Measurements from ENCODE around the gene MORN1. TPM values are rescaled to one million over a fixed set of nuclear protein-coding genes. Genes with fewer than 3 reads are reported as not detected.

Gene MORN1
- total RNA-seq, 1 experiment from 2014 or later = 6.2 TPM

GRCh38 chr1:2405588-2406295, 14.4 kb upstream of the MORN1 start:
- Histone ChIP-seq H3K4me1 (ENCODE audit: low read length) (no peaks in the 10 kb centered on the region), H3K79me2 (ENCODE audit: low read length) (no peaks in the 10 kb centered on the region), H3K27ac (ENCODE audit: low read length) (no peak overlapping the region), H4K20me1 (ENCODE audit: insufficient read depth, low read depth, low read length) (peaks cover 3% of the 10 kb centered on the region; the same call in 1 of the 2 replicates), H3K4me3 (ENCODE audit: low read length) (no peak overlapping the region), H3K27me3 (ENCODE audit: low read length) (no peaks in the 10 kb centered on the region), H3K36me3 (ENCODE audit: insufficient read depth, low read length) (peaks cover 15% of the 10 kb centered on the region), H3K4me2 (ENCODE audit: low read depth, low read length, poor library complexity, severe bottlenecking) (no peak overlapping the region), H3K9me3 (ENCODE audit: low read length) (no peaks in the 10 kb centered on the region), H3K9me2 (replicated peaks; ENCODE audit: insufficient read depth, low read length) (no peaks in the 10 kb centered on the region), H3K9ac (ENCODE audit: low read length) (no peak overlapping the region), H2AFZ (ENCODE audit: low read length) (no peak overlapping the region)
- DNase-seq = no peak

- Histone ChIP-seq H3K79me2 (ENCODE audit: low read length) (no peaks in the 10 kb centered on the region), H3K4me2 (ENCODE audit: low read depth, low read length, poor library complexity, severe bottlenecking) (no peak overlapping the region), H3K27me3 (ENCODE audit: low read length) (no peaks in the 10 kb centered on the region), H3K9me2 (replicated peaks; ENCODE audit: insufficient read depth, low read length) (no peaks in the 10 kb centered on the region), H2AFZ (ENCODE audit: low read length) (no peak overlapping the region), H4K20me1 (ENCODE audit: insufficient read depth, low read depth, low read length) (peaks cover 7% of the 10 kb centered on the region; the same call in 1 of the 2 replicates), H3K36me3 (ENCODE audit: insufficient read depth, low read length) (peaks cover 20% of the 10 kb centered on the region), H3K4me3 (ENCODE audit: low read length) (no peak overlapping the region), H3K4me1 (ENCODE audit: low read length) (no peaks in the 10 kb centered on the region), H3K9ac (ENCODE audit: low read length) (no peak overlapping the region), H3K27ac (ENCODE audit: low read length) (no peak overlapping the region), H3K9me3 (ENCODE audit: low read length) (no peaks in the 10 kb centered on the region)
- no peak for DNase-seq
Observed at GRCh38 chr1:2404890-2405511, 13.6 kb upstream of the MORN1 start.

- peaks cover 7% of the 10 kb centered on the region; the same call in 1 of the 2 replicates for H4K20me1 ChIP-seq (ENCODE audit: insufficient read depth, low read depth, low read length)
- no peak overlapping the region for H3K9ac ChIP-seq (ENCODE audit: low read length)
- H3K9me2 ChIP-seq (replicated peaks; ENCODE audit: insufficient read depth, low read length) = no peaks in the 10 kb centered on the region
- DNase-seq = no peak
- no peak overlapping the region for H3K27ac ChIP-seq (ENCODE audit: low read length)
- H3K9me3 ChIP-seq (ENCODE audit: low read length) = no peaks in the 10 kb centered on the region
- peaks cover 20% of the 10 kb centered on the region for H3K36me3 ChIP-seq (ENCODE audit: insufficient read depth, low read length)
- no peak overlapping the region for H2AFZ ChIP-seq (ENCODE audit: low read length)
- H3K79me2 ChIP-seq (ENCODE audit: low read length) = no peaks in the 10 kb centered on the region; the same call in 1 of the 2 replicates
- no peaks in the 10 kb centered on the region for H3K4me1 ChIP-seq (ENCODE audit: low read length)
- no peaks in the 10 kb centered on the region for H3K27me3 ChIP-seq (ENCODE audit: low read length)
- no peak overlapping the region for H3K4me2 ChIP-seq (ENCODE audit: low read depth, low read length, poor library complexity, severe bottlenecking)
- H3K4me3 ChIP-seq (ENCODE audit: low read length) = no peak overlapping the region
Observed at GRCh38 chr1:2404142-2404889, 13.0 kb upstream of the MORN1 start.

- Histone ChIP-seq H3K4me2 (ENCODE audit: low read depth, low read length, poor library complexity, severe bottlenecking) (no peak overlapping the region), H3K9me3 (ENCODE audit: low read length) (no peaks in the 10 kb centered on the region), H3K4me3 (ENCODE audit: low read length) (no peak overlapping the region), H3K27me3 (ENCODE audit: low read length) (no peaks in the 10 kb centered on the region), H3K9ac (ENCODE audit: low read length) (no peak overlapping the region), H3K4me1 (ENCODE audit: low read length) (no peaks in the 10 kb centered on the region), H2AFZ (ENCODE audit: low read length) (no peak overlapping the region), H3K36me3 (ENCODE audit: insufficient read depth, low read length) (peaks cover 20% of the 10 kb centered on the region), H3K9me2 (replicated peaks; ENCODE audit: insufficient read depth, low read length) (no peaks in the 10 kb centered on the region), H4K20me1 (ENCODE audit: insufficient read depth, low read depth, low read length) (peaks cover 13% of the 10 kb centered on the region; the same call in 1 of the 2 replicates), H3K79me2 (ENCODE audit: low read length) (no peaks in the 10 kb centered on the region; the same call in 1 of the 2 replicates), H3K27ac (ENCODE audit: low read length) (no peak overlapping the region)
- DNase-seq = no peak
Observed at GRCh38 chr1:2403273-2403672, 11.9 kb upstream of the MORN1 start.

GRCh38 chr1:2402420-2402819, 11.1 kb upstream of the MORN1 start:
- no peak overlapping the region for H2AFZ ChIP-seq (ENCODE audit: low read length)
- H3K9me2 ChIP-seq (replicated peaks; ENCODE audit: insufficient read depth, low read length) = no peaks in the 10 kb centered on the region
- H3K4me3 ChIP-seq (ENCODE audit: low read length) = no peak overlapping the region
- no peaks in the 10 kb centered on the region for H3K4me1 ChIP-seq (ENCODE audit: low read length)
- no peaks in the 10 kb centered on the region; the same call in 1 of the 2 replicates for H3K79me2 ChIP-seq (ENCODE audit: low read length)
- no peak overlapping the region for H3K27ac ChIP-seq (ENCODE audit: low read length)
- H3K4me2 ChIP-seq (ENCODE audit: low read depth, low read length, poor library complexity, severe bottlenecking) = no peak overlapping the region
- H3K27me3 ChIP-seq (ENCODE audit: low read length) = no peaks in the 10 kb centered on the region
- H4K20me1 ChIP-seq (ENCODE audit: insufficient read depth, low read depth, low read length) = peaks cover 13% of the 10 kb centered on the region; the same call in 1 of the 2 replicates
- H3K36me3 ChIP-seq (ENCODE audit: insufficient read depth, low read length) = peaks cover 20% of the 10 kb centered on the region
- no peak for DNase-seq
- H3K9me3 ChIP-seq (ENCODE audit: low read length) = no peaks in the 10 kb centered on the region
- no peak overlapping the region for H3K9ac ChIP-seq (ENCODE audit: low read length)

GRCh38 chr1:2400950-2401649, 9.7 kb upstream of the MORN1 start:
- DNase-seq = no peak
- Histone ChIP-seq H3K4me1 (ENCODE audit: low read length) (no peaks in the 10 kb centered on the region), H2AFZ (ENCODE audit: low read length) (no peak overlapping the region), H3K79me2 (ENCODE audit: low read length) (peaks cover 3% of the 10 kb centered on the region; the same call in 1 of the 2 replicates), H3K27ac (ENCODE audit: low read length) (no peak overlapping the region), H3K4me3 (ENCODE audit: low read length) (no peak overlapping the region), H4K20me1 (ENCODE audit: insufficient read depth, low read depth, low read length) (peaks cover 13% of the 10 kb centered on the region; the same call in 1 of the 2 replicates), H3K4me2 (ENCODE audit: low read depth, low read length, poor library complexity, severe bottlenecking) (no peak overlapping the region), H3K27me3 (ENCODE audit: low read length) (no peaks in the 10 kb centered on the region), H3K9me3 (ENCODE audit: low read length) (no peaks in the 10 kb centered on the region), H3K36me3 (ENCODE audit: insufficient read depth, low read length) (peaks cover 27% of the 10 kb centered on the region), H3K9me2 (replicated peaks; ENCODE audit: insufficient read depth, low read length) (no peaks in the 10 kb centered on the region), H3K9ac (ENCODE audit: low read length) (no peak overlapping the region)

GRCh38 chr1:2400576-2400909, 9.2 kb upstream of the MORN1 start:
- H2AFZ ChIP-seq (ENCODE audit: low read length) = no peak overlapping the region
- H3K4me1 ChIP-seq (ENCODE audit: low read length) = no peaks in the 10 kb centered on the region
- peaks cover 32% of the 10 kb centered on the region for H3K36me3 ChIP-seq (ENCODE audit: insufficient read depth, low read length)
- peaks cover 4% of the 10 kb centered on the region; the same call in 1 of the 2 replicates for H3K79me2 ChIP-seq (ENCODE audit: low read length)
- H3K9me2 ChIP-seq (replicated peaks; ENCODE audit: insufficient read depth, low read length) = no peaks in the 10 kb centered on the region
- H3K9me3 ChIP-seq (ENCODE audit: low read length) = no peaks in the 10 kb centered on the region
- no peak for DNase-seq
- no peak overlapping the region for H3K9ac ChIP-seq (ENCODE audit: low read length)
- peaks cover 13% of the 10 kb centered on the region; the same call in 1 of the 2 replicates for H4K20me1 ChIP-seq (ENCODE audit: insufficient read depth, low read depth, low read length)
- H3K4me2 ChIP-seq (ENCODE audit: low read depth, low read length, poor library complexity, severe bottlenecking) = no peak overlapping the region
- no peak overlapping the region for H3K27ac ChIP-seq (ENCODE audit: low read length)
- H3K27me3 ChIP-seq (ENCODE audit: low read length) = no peaks in the 10 kb centered on the region
- no peak overlapping the region for H3K4me3 ChIP-seq (ENCODE audit: low read length)

Data from Karpas-422 (cell line).